Head of caudate nucleus (tissue), 42 donors: ENCODE results near the gene CDH13.

Experiments
- DNase-seq, 42 donors: peaks; one replicate each; pipeline versions ENCODE4 v3.0.0 to v3.0.0-alpha.2; 2020 to 2021; ENCODE audit warnings: mixed read lengths in 7 of 42
- intact Hi-C: fragments of 100-400 bp; cut with DNase I; formaldehyde crosslinking; loops from one replicate; pipeline ENCODE4 v1.15.0; 2022

The CDH13 gene

GRCh38 chr16:82671741-82672140 is 45.0 kb downstream of the CDH13 start:
- peak in 13 of 42 donors; percentile 5 to 63 (median 25) for DNase-seq

GRCh38 chr16:82672676-82673075 is 45.9 kb downstream of the CDH13 start:
- no peak for DNase-seq
- intact Hi-C loops = no loop called here

More at GRCh38 chr16:82671741-82672140, 45.0 kb downstream of the CDH13 start:
- intact Hi-C loops = no loop called here

- DNase-seq = no peak
- intact Hi-C loops = no loop called here
These were observed 48.5 kb downstream of the CDH13 start for GRCh38 chr16:82675300-82675699.

GRCh38 chr16:82681592-82681991 is 54.8 kb downstream of the CDH13 start:
- intact Hi-C loops = no loop called here
- no peak for DNase-seq

- intact Hi-C loops = no loop called here
These were observed 56.0 kb downstream of the CDH13 start for GRCh38 chr16:82682767-82683166.

GRCh38 chr16:82684256-82684655 is 57.5 kb downstream of the CDH13 start:
- no peak for DNase-seq
- intact Hi-C loops = no loop called here

More at GRCh38 chr16:82682767-82683166, 56.0 kb downstream of the CDH13 start:
- no peak for DNase-seq

GRCh38 chr16:82685526-82685925 is 58.8 kb downstream of the CDH13 start:
- DNase-seq = no peak
- intact Hi-C loops = no loop called here

GRCh38 chr16:82694239-82694874 is 67.6 kb downstream of the CDH13 start:
- no peak for DNase-seq
- intact Hi-C loops = no loop called here

- DNase-seq = no peak
- intact Hi-C loops = no loop called here
These were observed 69.0 kb downstream of the CDH13 start for GRCh38 chr16:82695806-82696205.

GRCh38 chr16:82699260-82699659 is 72.5 kb downstream of the CDH13 start:
- intact Hi-C loops = no loop called here
- no peak for DNase-seq

GRCh38 chr16:82699711-82700495 is 73.1 kb downstream of the CDH13 start:
- intact Hi-C loops = no loop called here
- DNase-seq = peak in 11 of 42 donors; percentile 5 to 66 (median 24)

GRCh38 chr16:82700541-82701235 is 73.9 kb downstream of the CDH13 start:
- no peak for DNase-seq
- intact Hi-C loops = no loop called here

- intact Hi-C loops = no loop called here
- DNase-seq = no peak
These were observed 74.7 kb downstream of the CDH13 start for GRCh38 chr16:82701442-82701955.

GRCh38 chr16:82703161-82703560 is 76.4 kb downstream of the CDH13 start:
- intact Hi-C loops = no loop called here

GRCh38 chr16:82703871-82704768 is 77.4 kb downstream of the CDH13 start:
- DNase-seq = no peak
- intact Hi-C loops = no loop called here

More at GRCh38 chr16:82703161-82703560, 76.4 kb downstream of the CDH13 start:
- no peak for DNase-seq

- intact Hi-C loops = no loop called here
- no peak for DNase-seq
These were observed 83.2 kb downstream of the CDH13 start for GRCh38 chr16:82709987-82710386.

GRCh38 chr16:82713778-82714177 is 87.0 kb downstream of the CDH13 start:
- intact Hi-C loops = no loop called here

GRCh38 chr16:82715160-82715559 is 88.4 kb downstream of the CDH13 start:
- intact Hi-C loops = no loop called here
- DNase-seq = no peak

More at GRCh38 chr16:82713778-82714177, 87.0 kb downstream of the CDH13 start:
- DNase-seq = no peak

GRCh38 chr16:82715833-82716232 is 89.1 kb downstream of the CDH13 start:
- no peak for DNase-seq
- intact Hi-C loops = no loop called here
